Skin of body (tissue), 2 donors: ENCODE measurements around the gene RGS3. TPM values are rescaled to one million over a fixed set of nuclear protein-coding genes. Genes with fewer than 3 reads are reported as not detected.

Experiments used
- DNase-seq: peaks from one replicate; lab custom pipeline; 2025; lab: John Stamatoyannopoulos, UW
- total RNA-seq: library from RNA; depleted of rRNA; stranded (reverse); fragments of >200 nt; gene quantifications from one replicate; pipeline ENCODE4 v1.2.3, GENCODE V29; 2014

The RGS3 gene
- total RNA-seq, 1 donor from 2014 or later, result 42.8 TPM

DNA sequence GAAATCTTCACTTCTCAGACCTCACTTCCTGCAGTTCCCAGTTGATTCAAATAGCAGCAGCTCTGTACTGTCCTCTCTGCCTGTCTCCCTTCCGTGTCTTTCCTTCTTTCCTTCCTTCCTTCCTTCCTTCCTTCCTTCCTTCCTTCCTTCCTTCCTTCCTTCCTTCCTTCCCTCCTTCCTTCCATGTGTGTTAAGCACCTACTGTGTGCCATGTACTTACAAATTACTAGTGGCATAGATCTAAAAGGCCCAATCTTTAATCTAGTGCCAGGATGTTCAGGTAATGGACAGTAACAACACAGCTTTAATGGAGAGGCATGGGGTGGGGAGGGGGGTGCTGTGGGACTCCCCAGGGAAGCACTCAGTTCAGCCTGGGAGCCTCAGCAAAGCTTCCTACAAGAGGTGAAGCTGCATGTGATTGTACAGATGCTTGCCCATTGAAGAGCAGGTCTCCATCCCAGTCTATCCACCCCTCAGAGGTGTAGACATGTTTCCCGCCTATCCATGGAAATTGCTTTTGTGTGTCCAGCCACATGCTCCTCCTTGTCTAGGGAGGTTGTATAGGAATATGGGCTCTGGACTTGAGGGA lies 106.0 kb downstream of the RGS3 start:
- no peak for DNase-seq

DNA sequence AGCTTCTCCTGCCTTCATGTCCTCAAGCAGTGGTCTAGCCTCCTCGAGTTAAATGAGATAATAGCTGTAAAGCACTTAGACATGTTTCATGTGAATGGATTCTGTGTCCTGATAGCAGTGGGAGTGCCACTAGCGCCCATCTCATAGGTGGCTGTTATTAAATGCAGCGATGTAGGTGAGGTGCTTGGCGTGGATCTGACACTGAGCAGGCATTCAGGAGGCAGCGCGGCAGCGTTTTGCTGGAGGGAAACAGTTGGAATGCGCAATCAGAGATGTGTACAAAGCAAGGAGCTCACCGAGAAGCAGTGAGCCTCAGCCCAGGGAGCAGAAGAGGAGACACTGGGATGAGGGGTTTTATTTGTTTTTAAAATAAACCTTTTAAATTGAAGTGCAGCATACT lies 106.6 kb downstream of the RGS3 start:
- no peak for DNase-seq

DNA sequence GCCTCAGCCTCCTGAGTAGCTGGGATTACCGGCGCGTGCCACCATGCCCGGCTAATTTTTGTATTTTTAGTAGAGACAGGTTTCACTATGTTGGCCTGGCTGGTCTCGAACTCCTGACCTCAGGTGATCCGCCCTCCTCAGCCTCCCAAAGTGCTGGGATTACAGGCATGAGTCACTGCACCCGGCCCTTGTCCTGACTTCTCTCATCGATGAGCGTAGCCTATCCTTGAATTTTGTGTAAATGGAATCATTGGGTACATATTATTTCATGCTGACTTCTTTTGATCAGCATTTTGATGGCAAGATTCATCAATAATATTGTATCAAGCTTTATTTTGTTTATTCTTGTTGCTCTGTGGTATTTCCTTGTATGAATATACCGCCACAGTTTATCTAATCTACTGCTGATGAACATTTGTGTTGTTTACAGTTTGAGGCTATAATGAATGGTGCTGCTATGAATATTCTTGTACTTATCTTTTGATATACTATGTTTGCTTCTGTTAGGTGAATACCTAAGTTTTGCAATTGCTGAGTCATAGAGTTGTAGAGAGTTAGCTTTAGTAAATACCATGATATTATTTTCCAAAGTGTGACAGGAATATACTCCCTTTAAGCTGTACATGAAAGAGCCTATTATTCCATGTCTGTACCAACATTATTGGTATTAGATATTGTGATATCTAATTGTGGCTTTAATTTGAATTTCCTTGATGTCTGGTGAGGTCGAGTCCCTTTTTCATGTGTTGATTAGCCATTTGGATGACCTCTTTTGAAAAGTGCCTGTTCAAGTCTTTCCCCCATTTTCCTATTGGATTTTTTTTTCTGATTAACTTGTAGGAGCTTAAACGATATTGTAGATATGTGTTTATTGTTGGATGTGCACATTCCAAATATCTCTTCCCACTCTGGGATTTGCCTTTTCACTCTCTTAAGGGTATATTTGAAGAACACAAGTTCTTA lies 107.5 kb downstream of the RGS3 start:
- DNase-seq, result no peak

DNA sequence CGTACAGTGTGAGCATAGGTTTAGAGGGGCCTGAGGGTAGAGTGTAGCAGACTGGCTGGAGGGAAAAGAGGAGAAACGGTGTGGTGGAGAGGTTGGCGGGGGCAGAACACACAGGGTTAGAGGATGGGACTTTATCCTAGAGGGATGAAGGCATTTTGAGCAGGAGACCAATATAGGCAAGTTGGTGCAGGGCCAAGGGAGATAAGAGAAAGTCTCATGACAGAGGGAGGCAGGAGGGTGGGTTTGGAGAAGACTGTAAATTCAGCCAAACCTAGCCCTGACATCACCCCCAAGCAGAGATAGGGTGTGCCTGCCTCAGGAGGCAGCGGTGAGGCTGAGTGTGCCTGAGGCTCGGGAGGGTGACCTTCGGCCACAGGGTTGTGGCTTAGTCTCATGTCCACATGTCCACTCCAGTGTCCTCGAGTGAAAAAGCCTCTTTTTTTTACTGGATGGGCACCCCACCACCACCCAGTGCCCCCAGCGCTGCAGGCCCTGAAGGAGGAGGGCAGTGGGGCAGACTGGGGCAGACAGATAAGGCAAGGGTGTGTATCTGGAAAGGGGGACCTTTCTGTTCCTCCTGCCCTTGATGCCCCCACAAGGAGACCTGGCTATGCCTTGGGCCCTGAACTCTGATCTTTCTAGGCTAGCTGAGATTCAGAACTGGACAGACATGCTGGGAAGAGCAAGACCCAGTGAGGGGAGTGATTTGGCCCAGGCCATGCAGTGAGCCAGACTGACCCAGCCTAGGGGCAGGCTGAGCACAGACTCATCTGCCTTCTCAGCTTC lies 108.7 kb downstream of the RGS3 start:
- no peak for DNase-seq

DNA sequence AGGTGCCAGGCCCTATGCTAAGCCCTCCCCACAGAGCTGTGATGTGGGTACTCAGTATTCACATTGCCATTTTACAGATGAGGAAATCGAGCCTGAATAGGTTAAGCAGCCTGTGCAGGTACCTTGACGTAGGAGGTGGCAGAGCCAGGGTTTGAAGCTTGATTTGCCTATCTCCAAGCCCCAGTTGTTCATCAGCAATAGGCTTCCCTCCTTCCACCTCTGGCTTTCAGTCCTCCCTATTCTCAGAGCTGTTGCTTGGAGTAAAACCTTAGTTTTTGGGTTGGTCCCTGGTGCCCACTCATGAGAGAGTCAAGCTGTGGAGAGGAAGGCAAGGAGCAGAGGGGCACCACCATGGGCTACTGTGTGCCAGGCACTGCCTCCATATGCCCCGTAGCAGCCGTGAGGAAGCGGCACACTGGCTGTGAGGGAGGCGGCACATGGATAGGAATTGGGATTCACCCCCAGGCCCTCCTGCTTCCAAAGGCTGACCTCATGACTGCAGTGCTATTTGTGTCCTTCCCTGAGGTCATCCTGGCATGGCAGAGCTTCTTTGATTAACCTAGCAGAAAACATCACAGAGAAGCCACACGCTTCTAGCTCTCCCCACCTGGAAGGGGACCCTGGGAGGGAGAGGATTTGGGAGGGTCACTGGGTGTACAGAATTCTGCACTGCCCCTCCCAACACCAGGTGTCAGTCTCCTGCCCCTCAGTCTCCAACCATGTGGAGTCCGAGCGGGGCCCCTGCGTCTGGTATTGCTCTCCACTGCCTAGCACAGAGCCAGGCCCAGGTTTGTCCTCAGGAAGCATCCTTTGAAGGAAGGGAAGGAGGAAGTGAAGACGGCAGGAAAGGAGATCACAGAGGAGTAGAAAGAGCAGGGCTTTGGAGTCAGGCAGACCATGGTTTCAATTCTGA lies 109.8 kb downstream of the RGS3 start:
- DNase-seq, result no peak

DNA sequence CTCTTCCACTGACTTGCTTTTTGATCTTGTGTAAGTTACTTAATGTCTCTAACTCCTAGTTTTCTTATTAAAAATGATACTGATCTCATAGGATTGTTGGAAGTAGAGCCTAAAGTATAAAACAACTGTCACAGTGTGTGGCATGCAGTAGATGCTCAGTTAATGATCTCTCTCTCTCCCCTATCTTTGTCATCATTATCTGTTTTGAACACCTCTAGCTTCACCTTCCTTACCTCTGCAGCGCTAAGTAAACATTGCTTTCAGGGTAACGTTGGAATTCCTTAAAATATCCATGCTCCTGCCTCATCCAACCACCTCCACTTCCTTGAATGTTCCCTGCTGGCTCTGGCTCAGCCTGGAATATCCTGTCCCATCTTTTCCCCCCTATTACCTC lies 110.4 kb downstream of the RGS3 start:
- no peak for DNase-seq

DNA sequence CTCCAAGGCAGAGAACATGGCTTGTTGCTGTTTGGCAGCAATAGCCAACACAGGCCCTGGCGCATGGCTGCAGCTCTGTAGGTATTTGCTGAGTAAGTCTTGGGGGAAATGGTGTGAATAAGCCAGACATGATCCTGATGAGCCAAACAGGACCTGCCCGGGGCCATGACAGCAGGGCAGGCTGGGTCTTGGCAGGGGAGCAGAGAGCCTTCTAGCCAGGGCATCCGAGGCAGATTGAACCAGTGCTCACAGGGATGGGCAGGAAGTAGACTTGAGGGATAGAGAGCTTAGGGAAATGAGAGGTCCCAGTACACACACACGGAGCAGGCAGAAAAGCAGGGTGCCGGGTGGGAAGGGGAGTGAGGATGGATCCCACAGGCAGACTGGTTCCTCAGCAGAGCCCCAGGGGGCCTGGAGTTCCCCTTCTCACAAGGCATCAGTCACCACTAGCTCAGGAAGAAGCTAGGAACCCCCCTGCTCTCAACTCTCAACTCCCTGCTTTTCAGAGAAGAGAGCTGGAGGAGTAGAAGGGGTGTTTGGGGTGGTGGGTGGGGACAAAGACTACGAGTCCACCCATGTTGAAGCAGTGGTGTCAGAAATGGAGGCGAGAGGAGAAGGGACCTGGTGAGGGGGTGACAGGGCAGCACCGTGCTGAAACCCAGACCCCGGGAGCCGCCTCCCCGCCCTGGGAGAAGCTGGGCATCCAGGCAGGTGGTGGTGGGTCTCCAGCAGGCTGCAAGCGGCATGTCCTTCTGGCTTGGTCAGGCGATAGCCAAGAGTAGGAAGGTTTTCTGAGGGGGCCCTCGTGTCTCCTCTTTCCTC lies 111.1 kb downstream of the RGS3 start:
- no peak for DNase-seq

DNA sequence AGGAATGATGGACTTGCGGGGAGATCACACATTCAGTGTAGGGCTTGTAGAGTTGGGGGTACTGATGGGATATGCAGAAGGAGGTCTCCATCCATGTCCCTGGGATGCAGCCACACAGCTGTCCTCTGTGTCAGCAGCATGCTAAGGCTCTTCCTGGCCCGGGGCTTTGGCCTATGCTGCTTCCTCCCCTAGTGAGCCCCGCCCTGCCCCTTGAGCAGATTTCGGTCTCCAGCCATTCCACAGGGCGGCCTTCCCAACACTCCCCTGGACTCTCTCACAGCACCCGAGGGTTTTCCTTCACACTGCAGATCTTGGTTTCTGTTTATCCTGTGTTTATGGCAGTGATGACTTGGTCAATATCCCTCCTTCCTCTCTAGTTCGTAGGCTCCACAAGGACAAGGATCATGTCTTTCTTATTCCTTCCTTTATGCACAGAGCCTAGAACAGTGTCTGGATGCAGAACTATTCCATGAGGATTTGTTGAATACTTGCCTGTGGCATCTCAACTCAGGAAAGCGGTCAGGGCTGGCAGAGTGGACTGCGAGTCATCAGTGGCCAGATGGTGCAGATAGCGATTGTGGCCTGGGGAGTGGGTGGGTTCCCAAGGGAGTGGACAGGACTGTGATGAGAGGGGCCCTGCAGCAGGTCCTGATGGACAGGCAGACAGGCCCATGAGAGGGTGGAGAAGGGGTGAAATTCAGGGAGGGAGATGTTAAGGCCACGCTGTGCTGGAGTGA lies 114.2 kb downstream of the RGS3 start:
- DNase-seq, result no peak

DNA sequence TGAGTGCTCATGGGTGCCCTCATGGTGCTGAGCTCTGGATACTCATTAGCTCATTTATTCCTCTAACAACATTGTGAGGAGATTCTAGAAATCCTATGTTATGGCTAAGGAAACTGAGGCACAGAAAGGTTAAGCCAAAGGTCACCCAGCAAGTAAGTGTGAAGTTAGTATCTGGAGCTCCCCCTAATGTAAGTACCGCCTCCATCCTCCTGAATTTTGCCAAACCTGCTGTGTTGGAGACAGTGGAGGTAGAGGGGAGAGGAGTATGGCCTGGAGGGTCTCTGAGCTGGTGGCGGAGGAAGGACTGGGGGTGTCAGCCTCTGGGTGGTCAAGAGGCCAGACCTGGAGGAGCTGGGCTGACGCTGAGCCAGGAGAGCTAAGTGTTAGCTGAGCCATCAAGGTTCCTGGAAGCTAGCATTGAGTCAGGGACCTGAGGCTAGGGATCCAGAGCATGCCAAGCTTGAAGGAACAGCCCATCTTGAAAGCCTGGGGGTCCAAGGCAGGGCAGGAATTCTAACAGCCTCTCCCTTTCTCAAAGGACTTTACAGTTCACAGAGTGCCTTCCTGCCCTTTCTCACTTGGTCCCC lies 114.8 kb downstream of the RGS3 start:
- DNase-seq, result no peak

DNA sequence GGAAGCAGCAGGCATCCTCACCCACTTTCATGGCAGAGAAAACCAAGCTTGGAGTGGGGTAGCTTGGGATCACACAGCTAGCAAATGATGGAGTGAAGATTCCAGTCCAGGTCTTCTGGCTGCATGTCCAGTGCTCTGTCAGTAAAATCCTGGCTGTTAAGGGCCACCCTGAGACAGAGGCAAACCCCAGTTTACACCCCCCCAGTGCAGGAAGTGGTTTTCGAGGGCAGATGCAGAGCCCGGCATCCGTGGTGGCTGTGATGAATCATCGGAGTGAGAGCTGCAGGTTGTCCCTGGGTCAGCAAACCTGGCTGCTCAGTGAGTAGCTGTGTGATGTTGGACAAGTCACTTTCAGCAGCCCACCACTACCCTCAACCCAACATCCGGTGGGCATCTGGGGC lies 115.4 kb downstream of the RGS3 start:
- DNase-seq, result no peak

DNA sequence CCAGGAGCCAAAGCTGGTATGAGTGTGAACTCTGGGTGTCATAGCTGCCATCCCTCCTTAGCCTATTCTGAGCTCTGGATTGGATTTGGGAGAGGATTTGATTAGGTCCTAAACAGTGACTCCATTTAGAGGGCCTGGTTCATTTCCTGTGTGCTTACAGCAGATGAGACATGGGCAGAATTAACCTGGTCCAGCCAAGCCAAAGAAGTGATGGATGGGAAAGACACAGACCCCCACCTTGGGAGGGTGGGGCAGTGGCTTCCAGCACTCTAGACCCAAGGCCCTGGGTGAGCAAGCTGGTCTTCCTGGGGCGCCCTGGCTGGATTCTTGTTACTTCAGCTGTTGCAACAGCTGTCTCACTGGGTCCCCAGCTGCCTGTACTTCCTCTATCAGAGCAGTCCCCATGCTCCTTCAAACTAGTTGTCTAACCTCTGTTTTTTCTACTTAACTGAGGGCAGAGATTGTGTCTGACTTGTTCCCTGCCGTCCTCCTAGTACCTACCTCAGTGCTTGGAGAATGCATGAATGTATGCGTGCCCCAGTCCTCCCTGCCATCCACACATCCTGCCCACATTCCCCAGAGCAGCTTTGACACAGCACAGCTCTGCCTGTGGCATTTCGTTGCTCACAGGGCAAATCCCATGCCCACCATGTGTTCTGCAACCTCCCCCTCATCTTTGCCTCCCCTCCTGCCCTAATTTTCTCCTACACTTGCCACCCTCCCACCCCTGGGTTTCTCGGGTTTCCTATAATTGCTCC lies 115.9 kb downstream of the RGS3 start:
- no peak for DNase-seq

DNA sequence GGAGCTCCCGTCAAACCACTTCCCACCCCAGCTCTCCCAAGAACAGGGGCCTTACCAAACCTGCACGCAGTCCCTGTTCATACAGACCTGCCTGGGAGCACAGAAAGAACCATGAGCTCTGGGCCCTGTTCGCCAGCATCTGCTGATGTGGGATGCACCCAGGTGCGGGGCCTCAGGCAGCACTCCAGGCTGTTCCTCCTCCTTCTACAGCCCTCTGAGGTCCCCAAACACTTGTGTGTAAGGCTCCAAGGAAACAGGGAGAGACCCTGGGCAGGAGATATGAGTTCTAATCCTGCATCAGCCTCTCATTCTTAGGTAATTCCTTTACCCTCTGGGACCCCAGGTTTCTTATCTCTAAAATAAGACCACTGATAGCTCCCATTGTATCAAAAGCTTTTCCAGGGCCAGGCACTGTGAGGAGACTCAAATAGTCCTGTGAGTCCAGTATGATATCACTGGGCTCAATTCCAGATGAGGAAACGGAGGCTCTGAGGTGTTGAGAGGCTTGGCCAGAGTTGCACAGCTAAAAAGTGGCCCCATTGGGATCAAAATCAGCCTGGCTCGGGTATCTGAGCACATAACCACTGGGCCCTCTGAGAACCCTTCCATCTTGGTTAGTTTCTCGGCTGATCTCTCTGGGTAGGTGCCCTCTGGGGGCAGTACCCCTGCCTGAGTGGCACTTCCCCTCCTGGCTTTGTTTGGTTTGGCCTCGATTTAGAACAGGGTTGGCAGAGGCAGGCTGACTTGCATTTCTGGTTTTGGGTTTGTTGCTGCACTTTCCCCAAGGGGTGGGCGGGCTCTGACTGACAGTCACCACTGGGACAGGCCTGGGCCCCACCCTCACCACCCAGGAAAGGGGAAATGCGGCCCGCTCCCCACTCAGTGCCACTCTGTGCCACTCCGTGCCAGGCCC lies 116.8 kb downstream of the RGS3 start:
- DNase-seq, result peak; percentile 16

DNA sequence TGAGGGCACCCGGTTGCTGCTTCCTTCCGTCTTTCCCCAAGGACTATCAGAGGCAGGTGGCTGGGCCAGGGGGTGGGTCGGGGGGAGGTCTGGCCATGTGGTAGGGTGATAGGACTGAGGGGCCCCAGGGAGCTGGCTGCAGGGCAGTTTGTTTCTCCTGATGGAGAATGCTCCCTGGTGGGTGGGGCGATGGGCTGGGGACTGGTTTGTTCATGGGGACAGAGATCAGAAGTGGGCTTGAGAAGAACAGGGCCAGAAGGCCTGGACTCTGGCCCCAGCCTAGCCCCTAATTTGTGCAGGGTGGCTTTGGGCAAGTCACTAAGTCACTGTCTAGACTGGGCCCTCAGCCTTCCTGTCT lies 117.4 kb downstream of the RGS3 start:
- no peak for DNase-seq

DNA sequence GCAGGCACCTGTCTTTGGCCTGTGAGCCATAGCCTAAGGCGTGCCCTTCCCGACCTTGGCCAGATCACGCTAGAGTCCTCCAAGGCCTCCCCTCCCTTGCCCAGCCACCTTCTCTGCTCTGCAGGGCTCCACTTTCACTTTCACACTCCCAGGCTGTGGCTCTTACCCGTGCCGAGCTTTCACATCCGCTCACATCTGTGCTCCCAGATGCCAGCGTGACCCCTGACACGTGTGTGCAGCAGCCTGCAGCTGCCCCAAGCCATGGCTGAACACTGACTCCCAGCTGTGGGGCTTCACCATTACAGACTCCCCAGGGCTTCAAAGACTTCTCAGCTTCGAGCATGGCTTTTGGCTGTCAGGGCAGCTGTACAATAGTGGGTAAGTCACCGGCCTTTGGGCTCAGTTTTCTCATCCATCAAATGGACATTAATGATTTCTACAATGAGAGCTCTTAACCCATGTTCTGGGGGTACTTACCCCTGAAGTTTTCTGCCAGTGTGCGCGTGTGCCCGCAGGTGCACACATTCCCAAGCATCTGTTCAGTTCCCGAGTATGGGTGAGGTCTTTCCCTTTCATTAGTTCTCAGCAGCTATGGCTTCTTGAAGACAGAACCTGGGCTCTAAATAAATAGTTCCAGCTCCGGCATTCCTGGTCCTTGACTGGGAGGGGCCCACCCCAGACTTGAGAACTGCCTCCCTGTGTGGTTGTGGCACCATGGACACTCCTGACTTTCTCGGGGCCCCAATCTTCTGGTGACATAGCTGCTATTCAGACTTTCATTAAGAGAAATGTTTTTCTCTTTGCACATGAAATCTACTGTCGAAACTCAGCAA lies 118.6 kb downstream of the RGS3 start:
- DNase-seq, result peak; percentile 50

DNA sequence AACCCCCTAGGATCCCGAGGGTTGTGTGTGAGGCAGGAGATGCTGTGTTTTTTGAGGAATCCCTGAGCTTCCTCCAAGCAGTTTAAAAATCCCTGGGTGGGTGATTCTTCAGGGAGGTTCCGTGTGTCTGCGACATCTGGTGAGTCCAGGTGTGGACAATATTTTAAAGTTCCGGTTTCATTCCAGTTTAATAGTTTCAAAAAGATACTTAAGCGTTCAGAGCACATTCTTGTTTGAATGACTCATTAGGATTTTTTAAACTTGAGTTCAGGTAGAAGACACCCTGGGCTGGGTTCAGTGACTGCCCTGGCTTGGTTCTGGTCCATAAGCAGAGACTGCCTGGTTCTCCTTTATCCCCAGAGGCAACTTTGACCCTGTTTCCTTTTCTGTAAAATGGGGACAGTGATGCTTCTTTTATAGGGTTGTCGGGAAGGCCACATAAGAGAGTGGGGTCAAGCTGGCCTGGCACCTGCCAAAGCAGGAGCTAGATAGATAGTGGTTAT lies 119.2 kb downstream of the RGS3 start:
- DNase-seq, result no peak
